Neuron (in vitro differentiated cells): ENCODE measurements around the gene ZNF536.
"Not testable (repeated sequence)": the region's sequence is repeated elsewhere in the genome, so short reads cannot be mapped to it uniquely, and the experiment has no call there.

Experiments
- H2AFZ ChIP-seq: one replicate; pipeline ENCODE4 v1.6.1; 2013; ENCODE audit warnings: low read depth, mild to moderate bottlenecking, inconsistent platforms, low read length, moderate library complexity
- H3K27me3 ChIP-seq: one replicate; pipeline ENCODE4 v1.6.1; 2013; ENCODE audit warnings: low read length; ENCODE audit not compliant: insufficient read depth
- H3K36me3 ChIP-seq: one replicate; pipeline ENCODE4 v1.6.1; 2013; ENCODE audit warnings: low read length; ENCODE audit not compliant: insufficient read depth
- H3K4me1 ChIP-seq: one replicate; pipeline ENCODE4 v1.6.1; 2013; ENCODE audit warnings: low read length; ENCODE audit not compliant: insufficient read depth
- H3K4me3 ChIP-seq: 2 replicates; pipeline ENCODE4 v1.5.1; 2013; ENCODE audit warnings: mild to moderate bottlenecking, low read length, moderate library complexity
- H3K9me3 ChIP-seq: one replicate; pipeline ENCODE4 v1.6.1; 2013; ENCODE audit warnings: low read length

Gene ZNF536

GRCh38 chr19:30406220-30407067 lies 34.3 kb downstream of the ZNF536 start:
- H3K4me3 ChIP-seq, result no peak overlapping the region

DNA sequence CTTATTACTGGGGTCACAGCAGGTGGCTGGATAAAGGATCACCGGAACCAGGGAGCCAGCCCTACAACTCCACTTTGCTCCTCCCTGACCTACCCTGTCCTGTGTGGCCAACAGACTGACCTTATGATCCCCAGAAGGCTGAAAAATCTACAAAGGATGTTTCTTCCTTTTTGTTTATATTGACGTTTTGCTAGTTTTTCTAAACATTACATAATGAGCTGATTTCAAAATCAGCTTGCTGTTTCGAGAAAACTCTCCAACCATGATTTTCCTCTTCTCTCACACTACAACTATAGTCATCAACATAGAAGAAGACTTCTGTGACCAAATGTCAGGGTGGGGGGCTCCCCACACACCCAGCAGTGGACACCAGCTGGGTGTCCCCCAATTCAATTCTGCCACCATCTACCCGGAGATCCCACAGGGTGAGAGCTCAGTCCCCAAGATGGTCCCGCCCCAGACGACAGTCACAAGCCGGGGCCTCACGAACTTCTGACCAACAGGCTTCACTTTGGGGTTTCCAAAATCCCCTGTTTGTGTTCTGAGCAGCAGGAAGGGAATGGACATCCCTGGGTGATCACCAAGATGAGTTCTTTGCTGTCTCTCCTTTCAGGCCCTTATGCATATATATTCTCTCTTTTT lies 35.0 kb downstream of the ZNF536 start:
- Histone ChIP-seq H3K27me3 (no peaks in the 10 kb centered on the region), H3K36me3 (peaks cover 2% of the 10 kb centered on the region), H3K4me1 (peaks cover 22% of the 10 kb centered on the region), H3K4me3 (no peak overlapping the region), H3K9me3 (no peaks in the 10 kb centered on the region), H2AFZ (no peak overlapping the region)

More at GRCh38 chr19:30406220-30407067, 34.3 kb downstream of the ZNF536 start:
- Histone ChIP-seq H2AFZ (no peak overlapping the region), H3K9me3 (no peaks in the 10 kb centered on the region), H3K36me3 (peaks cover 2% of the 10 kb centered on the region), H3K4me1 (peaks cover 29% of the 10 kb centered on the region), H3K27me3 (no peaks in the 10 kb centered on the region)

DNA sequence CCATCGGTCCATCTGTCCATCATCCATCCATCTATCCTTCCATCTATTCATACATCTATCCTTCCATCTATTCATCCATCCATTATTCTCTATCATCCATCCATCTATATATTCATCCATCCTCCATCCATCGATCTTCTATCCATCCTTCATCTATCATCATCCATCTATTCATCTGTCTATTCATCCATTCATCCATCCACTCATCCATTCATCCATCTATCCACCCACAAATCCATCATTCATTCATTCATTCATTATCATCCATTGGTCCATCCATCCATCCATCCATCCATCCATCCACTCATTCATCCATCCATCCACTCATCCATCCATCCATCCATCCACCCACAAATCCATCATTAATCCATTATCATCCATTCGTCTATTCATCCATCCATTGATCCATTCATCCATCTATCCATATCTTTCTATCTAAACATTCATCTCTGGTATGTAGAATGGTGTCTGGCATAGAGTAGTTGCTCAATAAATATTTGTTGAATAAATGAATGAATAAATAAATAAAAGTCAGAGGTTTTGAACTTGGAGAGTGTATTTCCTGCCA lies 36.6 kb downstream of the ZNF536 start:
- Histone ChIP-seq H3K27me3 (no peaks in the 10 kb centered on the region), H3K36me3 (peaks cover 2% of the 10 kb centered on the region), H2AFZ (no peak overlapping the region), H3K4me1 (peaks cover 7% of the 10 kb centered on the region), H3K9me3 (no peaks in the 10 kb centered on the region), H3K4me3 (no peak overlapping the region)

- no peaks in the 10 kb centered on the region for H3K9me3 ChIP-seq
- H2AFZ ChIP-seq, result no peak overlapping the region
- H3K36me3 ChIP-seq, result peaks cover 2% of the 10 kb centered on the region
- no peaks in the 10 kb centered on the region for H3K27me3 ChIP-seq
- H3K4me3 ChIP-seq, result no peak overlapping the region
- H3K4me1 ChIP-seq, result peaks cover 2% of the 10 kb centered on the region
These were observed 39.5 kb downstream of the ZNF536 start for GRCh38 chr19:30411714-30412113.

GRCh38 chr19:30416375-30416774 lies 44.2 kb downstream of the ZNF536 start:
- H3K27me3 ChIP-seq, result no peaks in the 10 kb centered on the region
- H3K36me3 ChIP-seq, result no peaks in the 10 kb centered on the region
- no peaks in the 10 kb centered on the region for H3K9me3 ChIP-seq
- no peak overlapping the region for H2AFZ ChIP-seq
- H3K4me3 ChIP-seq, result no peak overlapping the region
- H3K4me1 ChIP-seq, result no peaks in the 10 kb centered on the region

DNA sequence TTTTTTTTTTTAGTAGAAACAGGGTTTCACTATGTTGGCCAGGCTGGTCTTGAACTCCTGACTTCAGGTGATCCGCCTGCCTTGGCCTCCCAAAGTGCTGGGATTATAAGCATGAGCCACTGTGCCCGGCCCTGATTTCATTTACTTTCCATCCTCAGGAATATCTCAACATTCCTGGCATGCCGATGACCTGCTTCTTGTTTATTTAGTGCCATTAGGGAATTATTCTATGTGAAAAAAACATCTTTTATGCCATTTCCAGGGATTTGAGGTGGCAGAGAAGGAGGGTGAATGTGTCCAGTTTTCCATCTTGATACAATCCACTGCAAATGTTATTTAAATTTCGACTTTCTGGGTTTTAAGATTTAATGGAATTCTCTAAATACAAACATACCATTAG lies 45.0 kb downstream of the ZNF536 start:
- H3K4me1 ChIP-seq, H3K27me3 ChIP-seq, H3K9me3 ChIP-seq, H2AFZ ChIP-seq, H3K4me3 ChIP-seq, H3K36me3 ChIP-seq: not testable (repeated sequence)

DNA sequence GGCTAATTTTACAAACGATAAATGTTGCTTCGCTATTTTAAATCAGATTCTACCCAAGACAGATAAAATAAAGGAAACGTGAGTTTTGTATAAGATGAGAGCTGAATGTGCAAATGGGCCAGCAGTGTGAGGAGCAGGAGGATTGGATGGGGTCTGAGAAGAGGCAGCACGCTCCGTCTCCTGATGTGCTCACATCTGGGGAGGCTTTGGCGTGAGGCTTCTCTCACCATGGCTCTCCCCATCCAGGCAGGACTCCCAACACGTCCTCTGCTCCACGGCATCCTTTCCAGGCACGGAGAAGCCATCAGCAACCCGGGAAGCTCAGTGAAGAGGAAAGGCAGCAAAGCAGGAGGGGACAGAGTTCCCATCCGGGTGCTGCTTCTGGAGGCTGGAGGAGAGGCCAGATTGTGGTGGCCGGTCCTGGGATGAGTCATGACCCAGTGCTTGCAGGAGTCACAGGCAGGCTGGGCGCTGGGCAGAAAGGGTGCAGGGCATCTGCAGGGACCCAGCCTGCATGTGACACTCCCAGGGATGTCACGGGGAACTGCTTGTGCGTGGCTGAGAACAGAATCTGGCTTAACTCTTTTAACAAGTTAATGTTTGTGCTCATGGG lies 47.5 kb downstream of the ZNF536 start:
- Histone ChIP-seq H2AFZ (no peak overlapping the region), H3K4me1 (no peaks in the 10 kb centered on the region), H3K9me3 (no peaks in the 10 kb centered on the region)

GRCh38 chr19:30420316-30420715 lies 48.1 kb downstream of the ZNF536 start:
- H3K4me3 ChIP-seq, result no peak overlapping the region
- H2AFZ ChIP-seq, result no peak overlapping the region
- no peaks in the 10 kb centered on the region for H3K36me3 ChIP-seq
- H3K27me3 ChIP-seq, result no peaks in the 10 kb centered on the region
- no peaks in the 10 kb centered on the region for H3K9me3 ChIP-seq
- no peaks in the 10 kb centered on the region for H3K4me1 ChIP-seq

More for the DNA sequence above, 47.5 kb downstream of the ZNF536 start:
- H3K4me3 ChIP-seq, result no peak overlapping the region
- H3K27me3 ChIP-seq, result no peaks in the 10 kb centered on the region
- H3K36me3 ChIP-seq, result no peaks in the 10 kb centered on the region

DNA sequence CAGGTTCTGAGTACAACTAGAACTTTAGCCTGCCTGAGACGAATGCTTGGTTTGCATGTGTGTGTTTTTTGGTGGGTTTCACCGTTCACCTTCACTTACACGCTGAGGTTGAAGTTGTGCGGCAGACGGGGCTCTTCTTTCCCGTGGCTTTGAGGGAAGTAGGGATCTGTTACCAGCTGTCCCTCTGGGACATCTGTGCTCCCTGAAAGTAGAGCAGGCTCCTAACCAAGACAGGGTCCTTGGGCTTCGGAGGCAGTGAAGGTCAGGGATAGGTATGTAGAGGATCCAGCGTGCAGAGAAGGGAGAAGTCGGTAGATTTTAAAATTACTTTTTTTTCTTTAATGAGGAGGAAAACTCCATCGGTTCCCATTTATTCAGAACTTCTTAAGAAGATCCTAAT lies 48.7 kb downstream of the ZNF536 start:
- no peaks in the 10 kb centered on the region for H3K36me3 ChIP-seq
- H3K27me3 ChIP-seq, result no peaks in the 10 kb centered on the region
- no peak overlapping the region for H3K4me3 ChIP-seq
- no peaks in the 10 kb centered on the region for H3K9me3 ChIP-seq
- H3K4me1 ChIP-seq, result no peaks in the 10 kb centered on the region
- no peak overlapping the region for H2AFZ ChIP-seq

- H3K9me3 ChIP-seq, result no peaks in the 10 kb centered on the region
- no peaks in the 10 kb centered on the region for H3K4me1 ChIP-seq
These were observed 49.4 kb downstream of the ZNF536 start for GRCh38 chr19:30421571-30421970.

DNA sequence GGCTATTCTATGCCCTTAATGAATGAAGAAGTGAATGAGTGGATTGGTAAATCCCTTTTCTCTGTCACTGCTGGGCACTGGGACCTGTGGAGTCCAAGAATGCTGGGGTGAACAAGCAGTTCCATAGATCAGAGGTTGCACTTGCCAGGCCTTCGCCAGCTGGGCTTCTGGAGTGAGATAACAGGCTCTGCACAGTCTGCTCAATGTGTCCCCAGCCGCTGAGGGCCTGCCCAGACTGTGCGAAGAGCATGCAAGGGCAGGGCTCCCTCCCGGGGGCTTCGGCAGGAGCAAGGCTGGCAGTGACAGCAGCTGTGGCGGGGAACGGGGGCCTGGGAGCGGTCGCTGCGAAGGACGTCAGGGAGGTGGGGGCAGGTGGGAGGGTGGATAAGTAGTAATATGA lies 51.3 kb downstream of the ZNF536 start:
- Histone ChIP-seq H3K4me3 (no peak overlapping the region), H3K4me1 (no peaks in the 10 kb centered on the region), H3K36me3 (no peaks in the 10 kb centered on the region), H3K27me3 (no peaks in the 10 kb centered on the region), H2AFZ (no peak overlapping the region), H3K9me3 (no peaks in the 10 kb centered on the region)

More at GRCh38 chr19:30421571-30421970, 49.4 kb downstream of the ZNF536 start:
- Histone ChIP-seq H3K4me3 (no peak overlapping the region), H3K27me3 (no peaks in the 10 kb centered on the region), H2AFZ (no peak overlapping the region), H3K36me3 (no peaks in the 10 kb centered on the region)

- Histone ChIP-seq H3K9me3 (no peaks in the 10 kb centered on the region), H3K4me1 (no peaks in the 10 kb centered on the region), H2AFZ (no peak overlapping the region), H3K4me3 (no peak overlapping the region), H3K36me3 (no peaks in the 10 kb centered on the region), H3K27me3 (no peaks in the 10 kb centered on the region)
These were observed 54.0 kb downstream of the ZNF536 start for GRCh38 chr19:30425885-30426838.
